ENCODE results near the gene ACAD9.

DNA sequence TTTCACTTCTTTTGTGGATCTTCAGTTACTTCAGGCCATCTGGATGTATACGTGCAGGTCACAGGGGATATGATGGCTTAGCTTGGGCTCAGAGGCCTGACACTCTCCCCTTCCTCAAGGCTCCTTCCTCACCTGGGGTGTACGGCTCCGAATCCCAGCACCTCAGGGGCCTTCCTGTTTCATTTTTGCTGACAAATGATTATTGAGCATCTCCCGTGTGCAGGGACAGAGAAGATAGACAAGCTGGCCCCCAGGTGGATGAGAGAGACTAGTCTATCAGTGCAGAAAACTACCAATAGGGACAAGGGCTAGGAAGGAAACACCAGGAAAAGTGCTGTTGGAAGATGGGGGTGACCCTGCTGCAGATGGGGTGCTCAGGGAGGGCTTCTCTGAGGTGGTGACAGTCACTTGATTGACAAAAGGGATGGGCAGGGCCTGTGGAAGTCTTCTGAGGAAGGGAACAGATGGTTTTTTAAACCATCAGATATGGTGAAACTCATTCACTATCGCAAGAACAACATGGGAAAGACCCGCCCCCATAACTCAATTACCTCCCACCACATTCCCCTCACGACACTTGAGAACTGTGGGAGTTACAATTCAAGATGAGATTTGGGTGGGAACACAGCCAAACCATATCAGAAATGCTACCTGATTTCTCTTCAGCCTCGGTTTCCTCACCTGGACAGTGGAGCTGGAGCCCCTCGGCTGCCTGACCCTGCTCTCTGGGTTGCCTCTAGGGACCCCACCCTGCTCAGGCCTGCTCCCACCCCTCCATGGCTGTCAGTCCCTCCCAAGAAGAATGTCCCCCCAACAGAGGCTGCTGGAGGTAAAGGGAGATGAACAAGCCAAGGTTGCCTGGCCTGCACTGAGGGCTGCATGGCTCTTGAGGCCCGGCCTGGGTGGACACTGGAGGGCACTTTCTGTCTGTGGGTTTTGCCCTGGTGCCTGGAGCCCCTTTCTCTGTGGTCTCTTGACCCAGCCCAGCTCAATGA, 37.2 kb upstream of the ACAD9 start:
- TF ChIP-seq, protein P1, sequence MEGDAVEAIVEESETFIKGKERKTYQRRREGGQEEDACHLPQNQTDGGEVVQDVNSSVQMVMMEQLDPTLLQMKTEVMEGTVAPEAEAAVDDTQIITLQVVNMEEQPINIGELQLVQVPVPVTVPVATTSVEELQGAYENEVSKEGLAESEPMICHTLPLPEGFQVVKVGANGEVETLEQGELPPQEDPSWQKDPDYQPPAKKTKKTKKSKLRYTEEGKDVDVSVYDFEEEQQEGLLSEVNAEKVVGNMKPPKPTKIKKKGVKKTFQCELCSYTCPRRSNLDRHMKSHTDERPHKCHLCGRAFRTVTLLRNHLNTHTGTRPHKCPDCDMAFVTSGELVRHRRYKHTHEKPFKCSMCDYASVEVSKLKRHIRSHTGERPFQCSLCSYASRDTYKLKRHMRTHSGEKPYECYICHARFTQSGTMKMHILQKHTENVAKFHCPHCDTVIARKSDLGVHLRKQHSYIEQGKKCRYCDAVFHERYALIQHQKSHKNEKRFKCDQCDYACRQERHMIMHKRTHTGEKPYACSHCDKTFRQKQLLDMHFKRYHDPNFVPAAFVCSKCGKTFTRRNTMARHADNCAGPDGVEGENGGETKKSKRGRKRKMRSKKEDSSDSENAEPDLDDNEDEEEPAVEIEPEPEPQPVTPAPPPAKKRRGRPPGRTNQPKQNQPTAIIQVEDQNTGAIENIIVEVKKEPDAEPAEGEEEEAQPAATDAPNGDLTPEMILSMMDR (IDR thresholded peaks at IDR 0.05): no peak
- TF ChIP-seq POLR2A (IDR thresholded peaks at IDR 0.05) (no peak), POLR2AphosphoS5 (IDR thresholded peaks at IDR 0.05) (no peak)
